Spleen (tissue), 7 donors: ENCODE measurements around the gene PDC.

Experiments
- CTCF ChIP-seq, 11 experiments: fragments of 200-600 bp in 7 of 11; fragments of 450-650 bp in 4 of 11; sonication (generic) in 4 of 11; IDR thresholded peaks in 8 of 11; conservative IDR thresholded peaks in 3 of 11; 1 replicate in 7 of 11; 2 replicates in 4 of 11; pipeline versions ENCODE4 v1.4.0 to v1.8.0; 2016 to 2021; ENCODE audit warnings: antibody characterized with exemption in 11 of 11, inconsistent platforms in 4 of 11, mild to moderate bottlenecking in 1 of 11
- POLR2A ChIP-seq, 3 donors: fragments of 450-650 bp; IDR thresholded peaks; one replicate each; pipeline ENCODE4 v1.5.1; 2017; ENCODE audit warnings: antibody characterized with exemption in 3 of 3, mild to moderate bottlenecking in 1 of 3
- POLR2AphosphoS5 ChIP-seq, 3 donors: sonication (generic); formaldehyde crosslinking; IDR thresholded peaks; one replicate each; pipeline ENCODE4 v1.5.1; 2017; ENCODE audit warnings: antibody characterized with exemption in 3 of 3
- donor health status: DM: no; HTN: no; CAD: no; lungs with moderate emphysema.
- donor health status: DM: no; HTN: no; CAD: no.
- donor health status: DM: no; HTN: no; CAD: no.

- TF ChIP-seq POLR2A (IDR thresholded peaks at IDR 0.05) (no peak), POLR2AphosphoS5 (IDR thresholded peaks at IDR 0.05) (no peak), CTCF (IDR thresholded peaks at IDR 0.05 in 8 of 11, conservative IDR thresholded peaks at IDR 0.05 in 3 of 11) (no peak)
Measured at GRCh38 chr1:186420311-186420710, 40.6 kb downstream of the PDC start.
